OCI-M2 (cell line): ENCODE measurements around the gene KLHL33.

Source experiments
- DNase-seq: peaks from one replicate; lab custom pipeline; 2025; ENCODE audit not compliant: unreplicated experiment; lab: John Stamatoyannopoulos, UW

KLHL33 gene

DNA sequence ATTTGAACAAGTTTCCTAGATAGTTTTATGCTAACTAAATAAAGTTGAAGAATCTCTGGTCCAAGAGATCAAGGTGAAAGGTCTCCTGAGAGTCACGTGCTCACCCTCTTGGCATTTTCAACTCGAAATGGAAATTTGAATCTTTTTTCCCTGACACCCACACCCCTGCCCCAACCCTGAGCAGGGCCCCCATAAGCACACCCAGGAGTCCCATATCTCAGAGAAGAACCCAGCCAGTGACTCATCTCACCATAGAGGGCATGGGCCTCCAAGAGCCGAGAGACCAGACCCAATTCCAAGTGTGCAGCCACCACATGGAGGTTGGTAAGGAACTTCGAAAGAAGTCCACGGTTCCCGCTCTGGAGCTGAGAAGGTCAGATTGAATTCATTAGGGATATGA lies 55.3 kb downstream of the KLHL33 start:
- no peak for DNase-seq

DNA sequence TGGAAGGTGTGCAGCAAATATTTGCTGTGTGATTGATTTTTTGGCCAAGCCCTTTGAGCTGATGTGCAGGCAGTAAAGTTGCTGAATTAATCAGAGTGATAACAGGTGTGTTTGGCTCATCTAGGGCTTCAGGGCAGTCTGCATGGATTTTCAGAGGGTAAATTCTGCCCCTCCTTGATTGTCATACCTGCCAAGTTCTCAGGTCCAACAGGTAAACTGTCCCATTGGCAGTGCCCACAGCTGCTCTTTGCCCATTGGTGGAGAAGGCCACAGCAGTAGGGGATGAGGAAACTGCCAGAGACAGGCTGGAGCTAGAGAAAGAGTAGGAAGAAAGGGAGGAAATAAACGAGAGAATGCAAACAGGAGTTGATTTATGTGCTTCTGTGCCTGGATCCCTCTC lies 56.2 kb downstream of the KLHL33 start:
- DNase-seq, result no peak

DNA sequence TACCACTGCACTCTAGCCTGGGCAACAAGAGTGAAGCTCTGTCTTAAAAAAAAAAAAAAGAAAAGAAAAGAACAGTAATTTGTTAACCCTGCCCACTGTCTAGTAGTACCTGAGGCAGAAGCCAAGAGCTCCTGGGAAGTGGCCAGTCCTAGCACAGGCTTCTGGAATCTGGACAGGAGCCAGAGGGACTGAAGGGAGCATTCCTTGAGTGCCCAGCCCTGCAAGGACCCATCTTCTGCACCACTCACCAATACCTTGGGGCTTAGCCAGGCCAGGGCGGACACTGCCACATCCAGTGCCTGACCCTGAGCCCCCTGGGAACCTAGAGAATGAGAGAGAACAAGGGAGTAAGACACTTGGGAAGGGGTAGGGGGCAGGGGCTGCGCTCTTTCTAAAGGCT lies 58.8 kb downstream of the KLHL33 start:
- DNase-seq, result no peak

DNA sequence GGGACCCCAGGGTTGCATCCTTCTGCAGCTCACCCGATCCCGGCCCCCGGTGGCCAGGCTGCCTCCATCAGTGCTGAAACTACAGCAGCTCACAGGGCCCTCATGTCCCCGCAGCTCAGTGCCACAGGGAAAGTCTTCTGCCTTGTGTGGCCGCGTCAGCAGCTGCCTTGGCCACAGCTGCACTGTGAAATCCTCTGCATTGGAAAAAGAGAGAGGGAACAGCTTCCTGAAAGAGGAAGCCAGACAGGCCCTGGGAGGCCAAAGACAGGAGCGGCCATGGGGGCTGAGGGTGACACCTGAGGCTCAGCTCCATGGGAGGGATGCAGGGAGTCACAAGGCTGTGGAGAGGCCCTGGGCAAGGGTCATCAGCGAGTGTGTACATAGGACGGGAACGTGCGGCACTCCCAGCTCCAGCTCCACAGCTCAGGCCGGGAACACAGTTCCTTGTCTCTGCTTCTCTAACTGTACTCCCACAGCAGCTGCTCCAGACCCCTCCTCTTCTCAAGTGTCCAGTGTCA lies 59.8 kb downstream of the KLHL33 start:
- no peak for DNase-seq
